Activated naive CD4-positive, alpha-beta T cell treated with Interleukin-2 at 50 U/mL for 16 hours (primary cell): ENCODE results near the gene PTPRN2.
"Not testable (repeated sequence)": the region's sequence is repeated elsewhere in the genome, so short reads cannot be mapped to it uniquely, and the experiment has no call there.

Experiments
- DNase-seq: peaks from one replicate; pipeline ENCODE4 v3.0.0-alpha.2; 2020

The PTPRN2 gene

DNA sequence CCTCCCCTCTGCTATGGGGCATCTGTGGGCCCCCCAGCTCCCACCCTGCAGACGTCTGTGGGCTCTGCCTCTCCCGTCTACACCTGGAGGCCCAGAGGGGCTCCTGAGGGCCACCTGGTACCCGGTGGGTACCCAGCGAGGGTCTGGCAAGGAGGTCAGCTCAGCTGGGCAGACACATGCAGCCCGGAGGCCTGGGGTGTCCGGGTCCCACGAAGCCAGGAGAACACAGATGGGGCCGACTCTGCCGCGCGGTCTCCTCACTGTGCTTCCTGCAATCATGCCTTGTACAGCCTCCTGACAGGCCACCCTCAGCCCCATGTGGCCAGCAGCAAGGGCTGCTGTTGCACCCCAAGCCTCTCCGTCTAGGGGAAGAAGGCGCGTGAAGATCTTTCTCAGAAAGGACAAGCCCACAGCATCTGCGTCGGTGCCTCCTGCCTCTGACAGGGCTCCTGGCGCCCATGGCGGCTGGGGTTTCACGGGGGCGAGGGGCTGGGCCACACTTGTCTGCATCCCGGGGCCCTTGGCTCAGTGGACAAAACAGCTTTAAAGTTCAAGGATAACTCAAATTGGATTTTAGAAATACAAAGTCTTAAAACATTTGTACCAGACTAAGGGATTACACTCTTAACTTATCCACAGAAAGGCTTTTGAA is 859.5 kb downstream of the PTPRN2 start:
- DNase-seq, result no peak

DNA sequence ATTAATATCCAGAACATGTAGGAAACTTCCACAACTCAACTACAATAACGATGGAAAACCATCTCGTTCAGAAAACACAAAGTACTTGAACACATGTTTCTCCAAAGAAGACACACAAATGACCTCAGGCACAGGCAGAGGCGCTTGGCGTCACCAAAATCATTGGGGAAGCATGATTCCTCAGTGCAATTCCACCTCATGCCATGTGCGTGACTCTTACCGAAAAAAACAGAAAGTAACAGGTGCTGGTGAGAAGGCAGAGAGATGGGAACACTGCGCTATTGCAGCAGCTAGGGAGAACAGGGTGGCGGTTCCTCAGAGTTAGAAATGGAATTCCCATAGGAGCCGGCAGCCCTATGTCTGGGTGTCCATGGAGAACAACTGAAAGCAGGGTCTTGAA is 860.9 kb downstream of the PTPRN2 start:
- DNase-seq, result no peak

DNA sequence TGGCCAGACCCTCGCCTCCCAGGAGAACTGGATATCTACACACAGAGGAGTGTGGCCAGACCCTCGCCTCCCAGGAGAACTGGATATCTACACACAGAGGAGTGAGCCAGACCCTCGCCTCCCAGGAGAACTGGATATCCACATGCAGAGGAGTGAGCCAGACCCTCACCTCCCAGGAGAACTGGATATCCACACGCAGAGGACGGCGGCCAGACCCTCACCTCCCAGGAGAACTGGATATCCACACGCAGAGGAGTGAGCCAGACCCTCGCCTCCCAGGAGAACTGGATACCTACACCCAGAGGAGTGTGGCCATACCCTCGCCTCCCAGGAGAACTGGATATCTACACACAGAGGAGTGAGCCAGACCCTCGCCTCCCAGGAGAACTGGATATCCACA is 862.3 kb downstream of the PTPRN2 start:
- not testable (repeated sequence) for DNase-seq

DNA sequence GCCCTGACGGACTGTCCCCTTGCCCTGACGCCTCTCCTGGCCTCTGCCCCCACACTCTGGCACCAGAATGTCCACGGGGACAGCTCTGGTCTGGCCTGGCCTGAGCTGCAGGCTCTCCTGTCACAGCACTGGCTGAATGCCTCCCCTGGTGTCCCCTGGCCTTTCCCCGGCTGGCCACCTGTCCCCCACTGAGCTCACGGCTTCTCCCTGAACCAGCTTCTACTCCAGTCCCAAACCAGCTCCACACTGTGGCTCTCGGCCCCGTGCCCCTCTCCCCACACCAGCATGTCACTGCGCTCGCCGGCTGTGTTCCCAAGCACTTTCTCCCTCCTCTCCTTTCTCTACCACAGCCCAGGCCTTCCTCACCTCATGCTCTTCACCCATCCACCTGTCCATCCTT is 864.4 kb downstream of the PTPRN2 start:
- DNase-seq, result no peak

DNA sequence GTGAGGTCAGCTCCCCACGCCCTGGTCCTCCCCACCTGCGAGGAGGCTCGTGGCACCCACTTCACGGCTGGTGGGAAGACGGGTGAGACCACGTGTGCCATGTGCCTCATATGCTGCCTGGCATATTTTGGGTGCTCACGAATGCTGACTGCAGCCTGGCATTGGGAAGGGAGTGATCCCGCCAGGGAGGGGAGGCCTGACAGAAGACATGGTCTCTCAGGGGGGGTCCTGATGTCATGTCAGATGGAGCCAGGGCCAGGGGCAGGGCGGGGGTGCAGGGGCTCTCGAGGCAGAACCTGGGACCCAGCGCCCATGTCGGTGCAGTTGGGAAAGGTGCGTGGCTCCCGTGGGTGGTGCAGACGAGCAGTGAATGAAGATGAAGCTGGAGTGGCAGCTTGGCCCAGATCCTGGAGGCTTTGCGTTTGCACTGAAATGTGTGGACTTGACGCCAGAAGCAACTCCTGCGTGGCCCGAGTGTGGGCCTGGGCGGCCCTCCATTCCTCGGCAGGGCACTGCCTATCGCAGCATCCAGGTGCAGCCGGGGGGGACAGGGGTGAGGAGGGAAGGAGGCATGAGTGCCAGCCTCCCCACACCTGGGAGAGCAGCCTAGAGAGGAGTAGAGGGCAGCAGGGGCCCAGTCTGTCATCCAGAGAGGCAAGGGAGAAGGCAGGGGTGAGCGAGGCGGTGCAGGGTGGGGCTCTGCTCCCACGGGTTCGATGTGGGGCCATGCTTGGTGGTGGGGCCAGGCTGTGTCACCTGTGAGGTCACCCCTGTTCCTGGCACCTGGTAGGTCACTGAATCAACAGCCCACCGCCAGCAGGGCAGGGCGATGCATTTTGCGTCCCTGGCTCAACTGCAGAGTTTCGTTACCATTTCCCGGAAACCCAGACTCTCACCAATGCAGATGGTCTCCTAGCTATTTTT is 865.2 kb downstream of the PTPRN2 start:
- no peak for DNase-seq

DNA sequence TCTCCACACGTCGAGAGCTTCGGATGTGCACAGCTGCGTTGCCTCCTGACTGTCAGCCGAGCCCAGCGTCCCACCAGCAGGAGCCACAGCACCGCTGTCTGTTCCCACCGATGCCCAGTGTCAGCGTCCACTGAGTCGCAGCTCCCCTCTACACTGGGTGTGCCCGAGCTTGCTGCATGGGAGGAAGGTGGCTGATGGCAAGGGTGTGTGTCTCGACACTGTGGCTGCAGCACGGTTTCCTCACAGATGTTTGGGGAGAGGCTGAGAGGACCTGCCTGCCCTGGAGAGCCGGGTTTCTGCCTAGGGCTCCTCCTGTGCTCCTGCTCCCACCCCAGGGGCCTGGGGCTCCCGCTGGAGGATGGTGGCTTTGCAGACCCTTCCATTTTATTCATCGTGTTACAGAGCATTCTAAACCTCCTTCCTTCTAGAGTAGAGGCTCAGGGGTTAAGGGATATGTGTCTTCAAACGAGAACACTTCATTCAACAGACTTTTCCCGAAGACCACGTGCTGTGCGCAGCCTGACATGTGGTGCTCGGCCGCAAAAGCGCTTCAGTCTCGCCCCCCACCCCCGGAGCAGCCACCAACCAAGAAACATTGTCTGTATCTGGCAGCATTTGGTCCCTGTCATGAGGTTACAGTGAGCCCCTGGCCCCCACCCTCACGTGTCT is 866.0 kb downstream of the PTPRN2 start:
- no peak for DNase-seq

DNA sequence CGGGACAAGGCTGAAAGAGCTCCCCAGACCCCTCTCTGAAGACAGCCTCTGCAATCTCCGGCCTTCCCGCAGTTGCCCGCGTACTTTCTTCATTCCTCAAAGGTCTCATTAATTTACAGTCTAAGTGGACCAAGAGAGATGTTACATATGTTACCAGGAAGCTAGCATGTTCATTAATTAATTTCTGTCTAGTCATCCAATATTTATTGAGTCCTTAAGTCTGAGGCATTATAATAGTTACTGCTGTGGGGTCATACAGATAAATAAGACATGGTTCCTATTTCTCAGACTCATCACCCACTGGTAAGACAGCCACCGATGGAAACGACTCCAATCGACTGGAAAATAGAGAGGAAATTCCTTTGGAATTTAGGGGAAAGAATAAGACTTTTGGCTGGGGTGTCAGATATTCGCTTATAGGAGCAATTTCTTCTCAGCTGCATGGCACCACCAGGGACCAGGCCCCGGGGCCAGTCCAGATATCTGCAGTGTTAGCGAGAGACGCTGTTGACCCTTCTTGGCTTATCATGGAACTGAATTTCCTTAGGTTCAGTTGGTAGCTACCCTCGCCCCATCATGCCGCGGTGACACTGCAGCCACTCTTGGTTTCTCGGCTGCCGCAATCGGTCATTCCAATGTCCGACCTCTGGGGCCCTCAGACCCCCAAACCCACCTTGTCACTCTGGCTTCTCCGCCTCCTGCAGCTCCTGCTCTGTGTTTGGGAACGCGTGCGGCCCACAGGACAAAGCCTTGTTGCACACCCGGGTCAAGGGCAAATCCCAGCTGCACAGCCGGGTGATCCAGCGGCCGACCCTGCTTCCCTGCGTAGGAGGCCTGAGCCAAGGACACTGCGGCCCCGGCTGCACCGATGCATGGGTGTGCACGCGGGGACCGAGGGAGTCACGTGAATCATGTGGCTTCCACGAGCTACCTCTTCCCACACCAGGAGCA is 867.6 kb downstream of the PTPRN2 start:
- DNase-seq, result no peak

DNA sequence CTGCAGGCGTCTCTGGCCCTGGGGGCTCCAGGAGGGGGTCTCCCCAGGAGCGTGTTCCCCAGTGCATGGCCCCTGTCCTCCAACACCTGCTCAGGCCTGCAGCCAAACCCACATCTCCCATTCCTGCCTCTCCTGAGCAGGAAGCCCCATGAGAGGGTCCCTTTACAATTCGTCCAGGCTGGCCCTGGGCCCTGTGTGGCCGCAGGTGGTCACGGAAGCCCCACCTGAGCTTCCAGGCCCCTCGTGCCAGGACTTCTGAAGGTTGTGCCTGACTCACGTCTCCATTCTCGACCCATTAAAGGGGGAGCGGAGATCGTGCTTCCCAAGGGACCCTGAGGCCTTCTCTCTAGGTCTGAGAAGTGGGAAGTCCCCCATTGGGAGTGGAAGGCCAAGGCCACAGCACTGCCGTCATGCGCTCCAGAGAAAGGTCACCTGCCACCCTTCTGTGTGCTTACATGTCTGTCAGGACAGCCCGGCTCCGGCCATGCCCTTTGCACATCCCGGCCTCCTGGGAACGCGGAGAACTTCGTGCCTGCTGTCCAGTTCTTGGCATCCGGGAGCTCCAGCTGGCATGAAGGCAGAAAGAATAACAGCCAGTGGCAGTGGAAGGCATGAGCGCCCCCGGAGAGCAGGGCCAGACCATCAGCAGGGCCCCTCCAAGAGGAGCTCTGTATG is 868.5 kb downstream of the PTPRN2 start:
- DNase-seq, result no peak

DNA sequence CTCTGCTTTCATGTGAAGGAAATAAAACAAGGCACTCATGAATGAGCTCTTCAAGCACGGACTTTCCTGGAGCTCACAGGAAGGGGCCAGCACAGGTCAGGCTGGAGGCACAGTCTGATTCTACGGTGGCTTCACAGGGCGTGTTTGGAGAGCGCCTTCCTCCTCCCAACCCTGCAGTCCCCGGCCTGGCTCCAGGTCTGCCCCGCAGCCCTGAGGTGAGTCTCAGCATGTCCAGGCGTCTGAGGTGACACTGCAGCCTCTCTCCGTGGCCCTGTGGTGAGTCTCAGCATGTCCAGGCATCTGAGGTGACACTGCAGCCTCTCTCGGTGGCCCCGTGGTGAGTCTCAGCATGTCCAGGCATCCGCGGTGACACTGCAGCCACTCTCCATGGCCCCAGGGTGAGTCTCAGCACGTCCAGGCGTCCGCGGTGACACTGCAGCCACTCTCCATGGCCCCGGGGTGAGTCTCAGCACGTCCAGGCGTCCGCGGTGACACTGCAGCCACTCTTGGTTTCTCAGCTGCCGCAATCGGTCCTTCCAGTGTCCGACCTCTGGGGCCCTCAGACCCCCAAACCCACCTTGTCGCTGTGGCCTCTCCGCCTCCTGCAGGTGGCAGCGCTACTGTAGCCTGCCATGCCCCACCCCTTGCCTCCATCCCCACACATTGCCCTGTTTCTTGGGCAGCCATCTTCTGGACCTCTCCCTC is 869.2 kb downstream of the PTPRN2 start:
- no peak for DNase-seq

DNA sequence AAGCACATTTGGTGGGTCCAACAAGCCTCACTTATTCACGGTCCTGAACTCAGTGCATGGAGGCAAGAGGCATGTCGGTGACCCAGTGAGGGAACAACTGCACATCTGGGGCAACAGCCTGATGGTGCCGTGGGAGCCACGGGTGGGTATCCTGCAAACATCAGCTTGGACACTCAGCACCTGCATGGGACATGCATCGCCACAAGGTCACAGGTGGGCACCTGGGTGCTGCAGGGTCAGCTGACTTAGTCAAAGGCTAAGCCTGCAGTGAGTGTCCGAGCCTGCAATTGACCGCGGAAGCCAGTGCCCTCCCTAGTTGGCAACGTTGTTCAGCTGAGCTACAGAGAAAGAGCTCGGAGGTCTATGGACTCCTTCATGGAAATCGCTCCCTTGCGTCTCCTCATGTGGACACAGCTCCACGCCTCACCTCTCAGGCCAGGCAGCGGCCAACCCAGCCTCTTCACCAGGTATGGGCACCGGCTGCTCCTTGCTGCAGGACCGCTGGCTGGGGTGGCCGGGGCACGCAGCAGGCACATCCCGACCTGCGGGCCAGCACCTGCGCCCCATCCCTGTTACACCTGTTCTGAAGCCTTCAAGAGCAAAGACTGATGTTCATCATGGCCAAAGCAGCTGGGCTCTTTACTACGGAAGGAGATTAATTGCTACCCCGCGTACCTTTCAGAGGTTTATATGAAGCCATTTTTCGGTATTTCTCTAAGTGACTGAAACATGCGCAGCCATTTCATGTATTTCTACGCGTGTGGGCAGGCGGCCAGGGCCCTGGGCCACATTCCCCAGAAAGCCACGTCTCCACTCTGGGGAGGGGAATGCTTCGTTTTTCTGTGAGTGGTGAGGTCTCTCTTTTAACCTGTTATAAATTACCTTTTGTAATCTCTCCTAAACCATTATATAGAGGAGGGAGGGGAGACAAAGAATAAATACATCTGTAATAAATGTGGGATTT is 870.1 kb downstream of the PTPRN2 start:
- no peak for DNase-seq

DNA sequence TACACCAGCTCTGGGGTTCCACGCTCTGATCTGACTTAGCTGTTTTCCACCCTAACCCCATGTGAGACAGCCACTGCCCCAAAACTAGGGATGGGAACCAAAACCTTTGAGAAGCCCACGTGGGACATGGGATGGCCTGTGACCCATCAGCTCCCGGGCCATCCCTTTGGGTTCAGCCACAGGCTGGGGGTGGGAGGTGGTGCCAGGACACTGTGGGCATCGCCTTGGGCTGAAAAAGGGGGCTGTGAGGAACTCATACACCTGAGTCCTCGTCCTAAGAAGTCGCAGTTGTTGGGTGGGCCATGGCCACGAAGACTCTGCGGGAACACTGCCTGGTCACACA is 871.7 kb downstream of the PTPRN2 start:
- DNase-seq, result no peak

DNA sequence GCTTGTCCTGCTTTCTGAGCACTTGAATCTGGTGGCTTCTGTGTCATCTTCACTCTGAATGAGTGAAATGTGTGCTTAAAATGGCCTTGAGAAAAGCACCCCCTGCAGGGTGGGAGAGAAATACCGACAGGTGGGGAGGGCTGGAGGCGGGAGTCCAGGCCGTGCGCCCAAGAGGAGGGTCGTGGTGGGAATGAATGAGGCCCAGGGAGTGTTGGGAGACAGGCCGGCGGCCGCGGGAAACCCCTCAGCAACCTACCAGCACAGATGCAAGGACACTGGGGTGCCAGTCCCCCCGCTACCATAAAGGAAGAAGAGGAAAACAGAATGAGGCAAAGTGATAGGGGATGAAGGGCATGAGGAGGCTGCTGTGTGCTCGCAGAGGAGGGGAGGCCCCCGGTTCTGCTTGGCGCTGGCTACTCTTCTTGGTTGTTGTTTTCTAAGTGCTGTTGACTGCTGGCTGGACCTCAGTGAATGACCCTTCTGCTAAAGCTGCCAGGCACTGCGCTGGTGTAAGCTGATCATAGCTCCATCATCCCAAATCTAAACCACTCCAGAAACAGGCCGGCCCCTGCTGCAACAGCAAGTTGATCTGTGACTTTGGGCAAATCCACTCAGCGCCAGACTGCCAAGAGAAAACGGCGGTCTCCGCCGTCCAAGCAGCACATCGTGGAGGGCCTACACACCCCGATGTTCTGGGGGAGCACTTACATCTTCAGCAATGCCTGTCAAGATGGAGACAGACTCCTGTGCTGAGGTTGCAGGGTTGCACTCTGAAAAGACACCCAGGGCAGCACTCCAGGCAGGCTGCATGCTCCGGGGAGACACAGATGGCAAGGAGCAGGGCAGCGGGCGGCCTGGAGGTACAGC is 872.3 kb downstream of the PTPRN2 start:
- DNase-seq, result no peak

DNA sequence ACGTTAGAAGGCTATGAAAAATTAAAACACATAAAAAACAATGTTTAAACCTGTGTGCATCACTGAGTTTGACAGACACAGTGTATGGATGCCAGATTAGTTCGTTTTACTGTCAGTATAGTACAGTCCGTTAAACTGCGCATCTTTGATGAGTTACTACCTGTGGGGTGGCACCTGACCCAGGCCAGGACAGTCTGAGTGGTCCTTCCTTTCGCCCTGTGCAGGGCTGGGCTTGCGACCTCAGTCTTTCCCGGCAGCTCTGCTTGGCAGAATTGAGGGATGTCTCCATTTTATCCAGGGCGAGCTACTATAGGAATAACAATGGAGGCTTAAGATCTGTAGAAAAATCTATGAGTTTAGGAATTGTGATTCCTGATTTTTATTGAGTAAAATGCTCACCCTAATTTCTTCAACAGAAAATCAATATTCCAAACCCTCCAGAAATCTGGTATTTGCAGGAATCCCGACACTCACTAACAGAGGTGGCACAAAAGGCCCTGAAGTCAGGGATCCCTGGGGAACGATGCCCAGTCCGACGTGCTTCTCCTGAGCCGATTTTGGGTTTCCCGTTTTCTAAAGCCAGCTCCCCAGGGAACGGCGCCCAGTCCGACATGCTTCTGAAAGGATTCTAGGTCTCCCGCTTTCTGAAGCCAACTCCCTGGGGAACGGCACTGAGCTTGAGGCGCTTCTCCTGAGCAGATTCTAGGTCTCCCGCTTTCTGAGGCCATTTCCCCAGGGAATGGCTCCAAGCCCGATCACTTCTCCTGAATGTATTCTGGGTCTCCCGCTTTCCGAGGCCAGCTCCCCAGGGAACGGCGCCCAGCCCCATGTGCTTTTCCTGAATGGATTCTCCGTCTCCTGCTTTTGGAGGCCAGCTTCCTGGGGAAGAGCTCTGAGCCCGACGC is 873.2 kb downstream of the PTPRN2 start:
- DNase-seq, result no peak

DNA sequence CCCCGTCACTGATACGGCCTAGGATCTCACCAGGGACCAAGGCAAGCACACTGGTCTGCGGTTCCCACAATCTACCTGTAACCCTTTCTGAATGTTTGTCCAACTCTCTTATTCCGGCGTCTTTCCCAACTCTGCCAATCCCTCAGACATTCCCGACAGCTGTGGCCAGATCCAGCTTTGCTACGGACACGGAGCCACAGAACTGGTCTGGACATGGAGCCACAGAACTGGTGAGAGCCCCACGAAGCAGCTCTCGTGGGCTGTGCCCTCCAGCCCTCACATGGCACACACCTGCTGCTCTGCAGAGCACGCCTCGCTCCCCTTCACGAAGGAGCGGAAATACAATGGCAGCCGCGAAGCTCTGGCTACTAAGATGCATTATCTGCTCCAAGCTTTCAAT is 874.0 kb downstream of the PTPRN2 start:
- DNase-seq, result no peak

DNA sequence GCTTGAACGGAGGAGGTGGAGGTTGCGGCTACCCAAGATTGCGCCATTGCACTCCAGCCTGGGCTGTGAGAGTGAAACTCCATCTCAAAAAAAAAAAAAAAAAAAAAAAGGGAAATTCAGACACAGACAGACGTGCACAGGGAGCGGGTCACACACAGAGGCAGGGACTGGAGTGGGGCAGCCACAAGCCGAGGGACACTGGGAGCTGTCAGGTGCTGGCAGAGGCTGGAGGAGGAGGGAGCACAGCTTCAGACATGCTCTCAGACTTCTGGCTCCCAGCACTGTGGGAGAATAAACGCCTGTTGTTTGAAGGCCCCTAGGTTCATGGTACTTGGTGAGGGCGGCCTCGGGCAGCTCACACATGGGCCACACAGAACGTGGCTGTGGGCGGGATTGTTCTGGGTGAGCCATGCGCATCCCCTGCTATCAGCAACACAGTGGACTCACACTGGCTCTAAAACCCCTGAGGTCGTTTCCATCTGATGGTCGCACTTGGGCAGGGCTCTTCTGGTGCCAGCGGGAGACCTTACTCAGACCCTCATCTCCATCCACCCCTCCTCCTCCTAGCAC is 874.9 kb downstream of the PTPRN2 start:
- DNase-seq, result no peak

DNA sequence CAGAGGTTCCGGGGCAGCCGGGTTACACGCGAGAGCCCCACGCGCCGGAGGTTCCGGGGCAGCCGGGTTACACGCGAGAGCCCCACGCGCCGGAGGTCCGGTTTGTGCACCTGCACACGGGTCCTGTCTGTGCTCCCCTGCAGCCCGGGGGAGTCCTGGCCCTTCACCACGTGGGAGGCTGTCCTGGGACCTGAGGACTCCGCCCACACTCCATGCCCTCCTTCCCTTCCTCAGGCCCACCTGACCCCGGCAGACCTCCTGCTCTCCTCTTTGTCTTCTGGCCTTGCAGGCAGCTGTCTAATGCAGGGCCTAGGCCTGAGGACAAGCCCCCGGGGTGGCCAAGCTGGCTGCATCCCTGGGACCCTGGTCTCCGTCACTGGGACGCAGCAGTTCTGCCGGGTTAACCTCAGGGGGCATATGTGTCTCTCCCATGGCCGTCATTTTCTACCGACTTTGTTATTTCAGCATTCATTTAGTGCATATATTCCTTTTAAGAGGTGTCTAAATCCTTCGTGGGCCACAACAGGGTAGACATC is 876.2 kb downstream of the PTPRN2 start:
- DNase-seq, result no peak

DNA sequence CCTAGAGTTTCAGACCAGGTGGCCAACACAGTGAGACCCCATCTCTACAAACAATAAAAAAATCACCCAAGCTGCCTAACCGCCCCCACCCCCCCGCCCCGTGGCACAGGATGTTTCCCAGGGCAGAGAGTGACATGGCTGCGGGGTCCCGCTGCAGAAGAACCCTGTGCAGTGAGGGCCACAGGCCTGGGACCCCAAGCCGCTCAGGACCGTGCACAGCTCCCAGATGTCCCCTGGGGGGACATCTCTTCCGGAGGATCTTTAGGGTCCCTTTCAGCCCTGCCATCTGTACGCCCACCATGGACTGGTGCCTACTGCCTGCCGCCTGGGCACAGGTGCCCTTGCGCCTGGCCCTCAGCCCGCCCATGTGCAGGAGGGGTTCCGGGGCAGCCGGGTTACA is 877.2 kb downstream of the PTPRN2 start:
- no peak for DNase-seq
